BLaER1 (cell line): ENCODE data around the gene HOXD8.

ENCODE experiments used
- H3K27ac ChIP-seq: shearing (Covaris generic); formaldehyde crosslinking; 2 replicates; pipeline ENCODE4 v1.8.1; 2022
- H3K27me3 ChIP-seq: shearing (Covaris generic); formaldehyde crosslinking; 2 replicates; pipeline ENCODE4 v1.8.1; 2022
- H3K36me3 ChIP-seq: shearing (Covaris generic); formaldehyde crosslinking; 2 replicates; pipeline ENCODE4 v1.8.1; 2022
- H3K4me1 ChIP-seq: shearing (Covaris generic); formaldehyde crosslinking; 2 replicates; pipeline ENCODE4 v1.8.1; 2022
- H3K4me2 ChIP-seq: shearing (Covaris generic); formaldehyde crosslinking; 2 replicates; pipeline ENCODE4 v1.8.1; 2022
- H3K4me3 ChIP-seq: shearing (Covaris generic); formaldehyde crosslinking; 2 replicates; pipeline ENCODE4 v1.8.1; 2022
- H3K9ac ChIP-seq: shearing (Covaris generic); formaldehyde crosslinking; 2 replicates; pipeline ENCODE4 v1.8.1; 2022
- H3K9me3 ChIP-seq: shearing (Covaris generic); formaldehyde crosslinking; 2 replicates; pipeline ENCODE4 v1.8.1; 2022
- H4K20me1 ChIP-seq: shearing (Covaris generic); formaldehyde crosslinking; 2 replicates; pipeline ENCODE4 v1.8.1; 2022
- Cebpa-rat ChIP-seq: shearing (Covaris generic); IDR thresholded peaks from 2 replicates; pipeline ENCODE4 v1.8.1; 2022

HOXD8 gene

GRCh38 chr2:176109946-176110345 lies 19.6 kb upstream of the HOXD8 start:
- Histone ChIP-seq H3K36me3 (no peaks in the 10 kb centered on the region), H3K4me2 (no peak overlapping the region), H3K27me3 (peaks cover 95% of the 10 kb centered on the region), H3K4me3 (no peak overlapping the region), H3K27ac (no peak overlapping the region), H3K9ac (no peak overlapping the region), H3K4me1 (no peaks in the 10 kb centered on the region), H4K20me1 (peaks cover 56% of the 10 kb centered on the region), H3K9me3 (peaks cover 70% of the 10 kb centered on the region)
- no peak for TF ChIP-seq Cebpa-rat

GRCh38 chr2:176110415-176111308 lies 18.8 kb upstream of the HOXD8 start:
- H3K27me3 ChIP-seq: peaks cover 95% of the 10 kb centered on the region

GRCh38 chr2:176111309-176111663 lies 18.2 kb upstream of the HOXD8 start:
- no peak overlapping the region for H3K4me3 ChIP-seq
- peaks cover 95% of the 10 kb centered on the region for H3K27me3 ChIP-seq
- no peak overlapping the region for H3K27ac ChIP-seq
- H3K9ac ChIP-seq: no peak overlapping the region
- H3K4me1 ChIP-seq: no peaks in the 10 kb centered on the region
- H3K4me2 ChIP-seq: no peak overlapping the region
- peaks cover 66% of the 10 kb centered on the region for H4K20me1 ChIP-seq
- peaks cover 67% of the 10 kb centered on the region for H3K9me3 ChIP-seq
- H3K36me3 ChIP-seq: no peaks in the 10 kb centered on the region
- TF ChIP-seq Cebpa-rat: no peak

More at GRCh38 chr2:176110415-176111308, 18.8 kb upstream of the HOXD8 start:
- H3K9me3 ChIP-seq: peaks cover 67% of the 10 kb centered on the region
- H3K27ac ChIP-seq: no peak overlapping the region
- H3K36me3 ChIP-seq: no peaks in the 10 kb centered on the region
- no peak overlapping the region for H3K4me3 ChIP-seq
- no peak overlapping the region for H3K9ac ChIP-seq
- TF ChIP-seq Cebpa-rat: no peak
- no peaks in the 10 kb centered on the region for H3K4me1 ChIP-seq
- H4K20me1 ChIP-seq: peaks cover 60% of the 10 kb centered on the region
- H3K4me2 ChIP-seq: no peak overlapping the region

GRCh38 chr2:176111846-176112374 lies 17.6 kb upstream of the HOXD8 start:
- H3K27ac ChIP-seq: no peak overlapping the region
- no peak overlapping the region for H3K9ac ChIP-seq
- peaks cover 67% of the 10 kb centered on the region for H3K9me3 ChIP-seq
- no peak overlapping the region for H3K4me2 ChIP-seq
- peaks cover 72% of the 10 kb centered on the region for H4K20me1 ChIP-seq
- no peak for TF ChIP-seq Cebpa-rat
- H3K36me3 ChIP-seq: no peaks in the 10 kb centered on the region
- H3K27me3 ChIP-seq: peaks cover 95% of the 10 kb centered on the region
- no peaks in the 10 kb centered on the region for H3K4me1 ChIP-seq
- H3K4me3 ChIP-seq: no peak overlapping the region

GRCh38 chr2:176112375-176113302 lies 16.9 kb upstream of the HOXD8 start:
- Histone ChIP-seq H4K20me1 (peaks cover 80% of the 10 kb centered on the region), H3K9ac (no peak overlapping the region), H3K4me1 (no peaks in the 10 kb centered on the region), H3K9me3 (peaks cover 68% of the 10 kb centered on the region), H3K27ac (no peak overlapping the region), H3K4me2 (no peak overlapping the region), H3K4me3 (no peak overlapping the region), H3K27me3 (peaks cover 98% of the 10 kb centered on the region), H3K36me3 (no peaks in the 10 kb centered on the region)
- no peak for TF ChIP-seq Cebpa-rat

GRCh38 chr2:176114120-176114929 lies 15.2 kb upstream of the HOXD8 start:
- no peak for TF ChIP-seq Cebpa-rat
- no peaks in the 10 kb centered on the region for H3K4me1 ChIP-seq
- H3K27me3 ChIP-seq: peaks cover 100% of the 10 kb centered on the region
- H3K9ac ChIP-seq: no peak overlapping the region
- no peak overlapping the region for H3K4me2 ChIP-seq
- H3K36me3 ChIP-seq: no peaks in the 10 kb centered on the region
- H3K9me3 ChIP-seq: peaks cover 62% of the 10 kb centered on the region
- peaks cover 92% of the 10 kb centered on the region for H4K20me1 ChIP-seq
- no peak overlapping the region for H3K4me3 ChIP-seq
- H3K27ac ChIP-seq: no peak overlapping the region

GRCh38 chr2:176114930-176115625 lies 14.4 kb upstream of the HOXD8 start:
- no peak overlapping the region for H3K9ac ChIP-seq
- H3K27me3 ChIP-seq: peaks cover 100% of the 10 kb centered on the region
- no peak overlapping the region for H3K4me3 ChIP-seq
- peaks cover 90% of the 10 kb centered on the region for H4K20me1 ChIP-seq
- no peaks in the 10 kb centered on the region for H3K4me1 ChIP-seq
- no peak overlapping the region for H3K27ac ChIP-seq
- no peaks in the 10 kb centered on the region for H3K36me3 ChIP-seq
- TF ChIP-seq Cebpa-rat: no peak
- H3K9me3 ChIP-seq: peaks cover 62% of the 10 kb centered on the region
- H3K4me2 ChIP-seq: no peak overlapping the region

GRCh38 chr2:176115883-176116813 lies 13.4 kb upstream of the HOXD8 start, which contains the start of gene HOXD10:
HOXD10 (plus strand) TSS chr2:176116778; CDS start chr2:176116834, 56 bp downstream.
- H3K9ac ChIP-seq: no peak within 1 kb of the TSS
- no peak within 1 kb of the TSS for H3K27ac ChIP-seq
- H4K20me1 ChIP-seq: peaks cover 90% of the 10 kb centered on the region
- H3K36me3 ChIP-seq: no peaks in the 10 kb centered on the region
- H3K4me2 ChIP-seq: no peak within 1 kb of the TSS
- H3K4me3 ChIP-seq: 0 out of 2 replicates have a peak within 1 kb of the TSS, but pooled peaks have one; percentile 2
- peaks cover 69% of the 10 kb centered on the region for H3K9me3 ChIP-seq
- no peak for TF ChIP-seq Cebpa-rat
- no peaks in the 10 kb centered on the region for H3K4me1 ChIP-seq
- peaks cover 100% of the 10 kb centered on the region for H3K27me3 ChIP-seq
